Measurements from ENCODE around the gene SPSB2.
"Not testable (repeated sequence)": the region's sequence is repeated elsewhere in the genome, so short reads cannot be mapped to it uniquely, and the experiment has no call there.

Gene SPSB2

GRCh38 chr12:6902448-6902847 is 29.3 kb upstream of the SPSB2 start:
- no peak for DNase-seq

- DNase-seq = peak in 41 of 56 donors; percentile 10 to 84 (median 41)
Observed at GRCh38 chr12:6899837-6900519, 26.9 kb upstream of the SPSB2 start.

- no peak for DNase-seq
Observed at GRCh38 chr12:6899427-6899826, 26.3 kb upstream of the SPSB2 start.

- no peak for DNase-seq
Observed at GRCh38 chr12:6896846-6897435, 23.8 kb upstream of the SPSB2 start.

GRCh38 chr12:6894321-6894720 is 21.2 kb upstream of the SPSB2 start:
- DNase-seq = no peak

- DNase-seq = not testable (repeated sequence)
Observed at GRCh38 chr12:6892683-6893082, 19.6 kb upstream of the SPSB2 start.

GRCh38 chr12:6891646-6892001 is 18.5 kb upstream of the SPSB2 start:
- DNase-seq = no peak

- DNase-seq = peak; percentile 80 to 99 (median 95)
Observed at GRCh38 chr12:6890789-6891645, 17.9 kb upstream of the SPSB2 start.

GRCh38 chr12:6889775-6890573 is 16.9 kb upstream of the SPSB2 start:
- DNase-seq = not testable (repeated sequence)

GRCh38 chr12:6888794-6889193 is 15.7 kb upstream of the SPSB2 start:
- not testable (repeated sequence) for DNase-seq

- DNase-seq = no peak
Observed at GRCh38 chr12:6888360-6888759, 15.3 kb upstream of the SPSB2 start.

- no peak for DNase-seq
Observed at GRCh38 chr12:6887460-6887859, 14.4 kb upstream of the SPSB2 start.

- DNase-seq = not testable (repeated sequence)
Observed at GRCh38 chr12:6886206-6886999, 13.3 kb upstream of the SPSB2 start.

GRCh38 chr12:6884539-6884938 is 11.4 kb upstream of the SPSB2 start:
- DNase-seq = no peak

GRCh38 chr12:6883683-6884082 is 10.6 kb upstream of the SPSB2 start:
- no peak for DNase-seq

- no peak for DNase-seq
Observed at GRCh38 chr12:6883252-6883651, 10.1 kb upstream of the SPSB2 start.

GRCh38 chr12:6879824-6880223 is 6.7 kb upstream of the SPSB2 start:
- not testable (repeated sequence) for DNase-seq

- DNase-seq = not testable (repeated sequence)
Observed at GRCh38 chr12:6874015-6874368, 889 bp upstream of the SPSB2 start.

GRCh38 chr12:6872073-6873048 is 742 bp downstream of the SPSB2 start:
- peak in 54 of 56 donors; percentile 20 to 87 (median 60) for DNase-seq

Measured in amygdala (tissue), 56 donors.